NCI-H774 (cell line): ENCODE data around the gene SIVA1.

Experiments
- DNase-seq: peaks from one replicate; lab custom pipeline; 2025; lab: John Stamatoyannopoulos, UW

Gene SIVA1

GRCh38 chr14:104797115-104798044 lies 44.4 kb downstream of the SIVA1 start:
- no peak for DNase-seq

- no peak for DNase-seq
These were observed 45.6 kb downstream of the SIVA1 start for GRCh38 chr14:104798300-104799243.

- DNase-seq = no peak
These were observed 46.5 kb downstream of the SIVA1 start for GRCh38 chr14:104799244-104800014.

GRCh38 chr14:104800015-104800770 lies 47.2 kb downstream of the SIVA1 start:
- peak; percentile 61 for DNase-seq

- peak; percentile 51 for DNase-seq
These were observed 48.0 kb downstream of the SIVA1 start, which contains the start of gene ZBTB42 for GRCh38 chr14:104800771-104801519. Gene ZBTB42, plus strand, starts transcription at chr14:104801101. Its CDS starts 97 bp downstream, at chr14:104801198.

GRCh38 chr14:104801520-104802393 lies 48.8 kb downstream of the SIVA1 start:
- DNase-seq = no peak

- no peak for DNase-seq
These were observed 49.6 kb downstream of the SIVA1 start for GRCh38 chr14:104802394-104803184.

- DNase-seq = no peak
These were observed 50.4 kb downstream of the SIVA1 start for GRCh38 chr14:104803280-104803911.

GRCh38 chr14:104803912-104804410 lies 51.0 kb downstream of the SIVA1 start:
- DNase-seq = no peak

GRCh38 chr14:104804481-104805325 lies 51.8 kb downstream of the SIVA1 start:
- no peak for DNase-seq

GRCh38 chr14:104805326-104805678 lies 52.4 kb downstream of the SIVA1 start:
- no peak for DNase-seq

GRCh38 chr14:104805941-104806624 lies 53.1 kb downstream of the SIVA1 start:
- DNase-seq = no peak

- no peak for DNase-seq
These were observed 53.9 kb downstream of the SIVA1 start for GRCh38 chr14:104806625-104807465.

GRCh38 chr14:104808456-104808855 lies 55.5 kb downstream of the SIVA1 start:
- DNase-seq = no peak
